ENCODE data around the gene SLC6A3.
"Not testable (repeated sequence)": the region's sequence is repeated elsewhere in the genome, so short reads cannot be mapped to it uniquely, and the experiment has no call there.

Gene SLC6A3

DNA sequence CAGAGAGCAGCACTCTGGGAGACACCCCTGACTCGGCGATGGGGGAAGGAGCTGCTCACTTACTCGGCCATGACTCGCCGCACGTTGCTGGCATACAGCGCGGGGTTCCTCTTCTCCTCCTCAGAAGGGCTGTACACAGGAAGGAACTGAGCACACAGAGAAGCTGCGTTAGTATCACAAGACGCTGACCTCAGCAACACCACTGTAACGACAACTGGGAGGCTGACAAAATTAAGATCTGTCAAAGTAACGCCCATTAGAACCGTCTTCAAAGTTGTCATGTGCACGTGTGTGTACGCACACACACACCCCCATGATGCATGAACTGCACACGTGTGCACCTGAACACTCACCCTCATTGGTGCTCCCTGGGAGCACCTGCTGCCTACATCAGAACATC is 32.1 kb upstream of the SLC6A3 start:
- DNase-seq, result no peak

GRCh38 chr5:1476967-1477310 is 31.7 kb upstream of the SLC6A3 start:
- DNase-seq, result no peak

DNA sequence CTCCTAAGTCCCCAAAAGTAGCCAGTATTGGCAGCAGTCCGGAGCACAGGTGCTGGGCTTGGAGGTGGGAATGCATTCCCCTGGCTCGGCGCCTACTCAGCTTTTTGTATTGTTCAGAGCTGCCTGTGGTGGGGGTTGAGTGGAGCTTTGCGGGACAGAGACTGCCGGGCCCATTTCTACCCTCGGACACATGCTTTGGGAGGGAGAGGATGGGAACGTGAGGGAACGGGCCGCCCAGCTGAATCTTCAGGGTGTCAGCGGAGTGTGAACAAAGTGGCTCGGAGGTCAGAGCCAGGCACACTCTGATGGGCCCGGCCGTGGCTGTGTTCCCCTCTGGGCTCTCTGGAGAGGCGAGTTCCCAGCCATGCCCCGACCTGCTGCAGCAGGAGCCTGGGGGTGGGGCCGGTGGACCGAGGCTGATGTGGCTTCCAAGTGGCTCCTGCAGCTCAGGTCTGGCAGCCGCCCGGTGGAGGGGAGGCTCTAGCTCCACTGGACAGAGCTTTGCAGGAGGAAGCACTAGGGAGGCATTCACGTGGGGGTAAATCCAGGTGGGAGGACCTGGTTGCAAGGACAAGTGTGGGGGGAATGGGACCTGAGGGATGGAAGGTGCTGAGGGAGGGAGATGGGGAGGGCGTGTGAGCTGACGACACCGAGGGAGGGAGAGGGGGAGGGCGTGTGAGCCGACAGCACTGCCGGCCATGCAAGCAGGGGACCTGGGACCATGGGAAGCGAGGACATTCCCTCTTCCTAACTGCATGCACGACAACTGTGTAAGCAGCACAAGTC is 31.1 kb upstream of the SLC6A3 start:
- no peak for DNase-seq

DNA sequence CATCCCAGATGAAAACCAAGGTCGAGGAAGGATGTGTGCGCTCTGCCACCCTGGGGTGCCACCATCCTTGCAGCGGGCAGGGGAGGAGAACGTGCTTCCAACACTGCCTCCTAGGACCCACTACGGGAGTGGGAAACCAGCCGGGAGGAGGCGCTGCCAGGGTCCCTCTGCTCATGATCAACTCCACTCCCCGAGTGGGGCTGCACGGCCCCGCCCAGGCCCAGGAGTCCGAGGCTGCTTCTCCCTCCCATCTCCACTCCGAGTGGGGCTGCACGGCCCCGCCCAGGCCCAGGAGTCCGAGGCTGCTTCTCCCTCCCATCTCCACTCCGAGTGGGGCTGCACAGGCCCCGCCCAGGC is 30.3 kb upstream of the SLC6A3 start:
- not testable (repeated sequence) for DNase-seq

- DNase-seq, result no peak
Measured at GRCh38 chr5:1474866-1475543, 29.8 kb upstream of the SLC6A3 start.

GRCh38 chr5:1474183-1474839 is 29.1 kb upstream of the SLC6A3 start:
- DNase-seq, result no peak

DNA sequence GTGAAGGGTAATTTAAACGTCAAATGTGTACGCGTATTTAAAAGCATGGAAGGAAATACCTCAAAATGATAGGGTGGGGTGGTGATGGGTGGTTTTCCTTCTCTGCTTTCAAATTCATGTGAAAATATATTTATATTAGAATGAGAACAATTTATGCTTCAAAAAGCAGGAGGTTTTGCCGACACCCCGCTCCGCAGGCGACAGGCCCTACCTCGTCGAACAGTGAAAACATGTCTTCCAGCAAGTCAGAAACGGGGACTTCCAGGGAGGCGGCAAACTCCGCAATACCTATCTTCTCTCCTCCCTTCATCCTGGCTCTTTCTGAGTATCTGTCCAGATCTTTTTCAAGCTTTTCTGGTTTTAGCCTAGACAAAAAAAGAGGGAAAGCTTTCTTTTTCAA is 28.5 kb upstream of the SLC6A3 start:
- DNase-seq, result no peak

- no peak for DNase-seq
Measured at GRCh38 chr5:1472964-1473628, 27.9 kb upstream of the SLC6A3 start.

DNA sequence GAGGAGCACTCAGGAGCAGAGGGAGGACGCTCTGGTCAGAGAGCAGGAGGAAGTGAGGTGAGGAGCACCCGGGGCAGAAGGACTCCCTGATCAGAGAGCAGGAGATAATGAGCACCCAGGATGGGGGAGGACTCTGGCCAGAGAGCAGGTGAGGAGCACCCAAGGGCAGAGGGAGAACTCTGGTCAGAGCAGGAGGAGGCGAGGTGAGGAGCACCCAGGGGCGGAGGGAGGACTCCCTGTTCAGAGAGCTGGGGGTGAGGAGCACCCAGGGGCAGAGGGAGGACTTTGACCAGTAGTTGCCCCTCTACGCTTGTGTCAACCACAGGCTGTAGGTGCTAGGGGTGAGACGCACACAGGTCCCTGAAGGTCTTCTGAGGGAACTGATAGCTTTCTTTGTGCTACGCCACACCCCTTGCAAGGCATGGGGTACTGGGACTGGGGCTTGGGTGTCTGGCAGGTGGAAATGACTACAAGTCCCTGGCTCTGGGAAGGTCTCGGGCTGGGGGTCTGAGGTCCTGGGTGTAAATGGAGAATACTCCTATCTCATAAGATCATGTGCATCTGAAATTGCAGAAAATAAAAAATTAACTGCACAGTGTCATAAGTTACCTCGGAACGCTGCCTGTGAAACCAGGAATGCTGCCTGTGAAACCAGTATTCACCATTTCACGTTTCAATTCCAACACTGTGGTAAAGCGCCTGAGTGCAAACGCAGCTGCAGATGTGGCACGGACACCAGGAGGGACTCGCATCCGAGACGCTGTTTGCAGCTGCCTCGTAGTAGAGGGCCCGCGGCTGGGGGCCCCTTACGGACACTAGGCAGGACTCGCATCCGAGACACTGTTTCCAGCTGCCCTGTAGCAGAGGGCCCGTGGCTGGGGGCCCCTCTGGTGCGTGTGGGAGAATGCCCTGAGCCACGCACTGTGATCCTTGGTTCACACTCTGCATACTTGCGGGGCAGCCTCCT is 27.0 kb upstream of the SLC6A3 start:
- no peak for DNase-seq

DNA sequence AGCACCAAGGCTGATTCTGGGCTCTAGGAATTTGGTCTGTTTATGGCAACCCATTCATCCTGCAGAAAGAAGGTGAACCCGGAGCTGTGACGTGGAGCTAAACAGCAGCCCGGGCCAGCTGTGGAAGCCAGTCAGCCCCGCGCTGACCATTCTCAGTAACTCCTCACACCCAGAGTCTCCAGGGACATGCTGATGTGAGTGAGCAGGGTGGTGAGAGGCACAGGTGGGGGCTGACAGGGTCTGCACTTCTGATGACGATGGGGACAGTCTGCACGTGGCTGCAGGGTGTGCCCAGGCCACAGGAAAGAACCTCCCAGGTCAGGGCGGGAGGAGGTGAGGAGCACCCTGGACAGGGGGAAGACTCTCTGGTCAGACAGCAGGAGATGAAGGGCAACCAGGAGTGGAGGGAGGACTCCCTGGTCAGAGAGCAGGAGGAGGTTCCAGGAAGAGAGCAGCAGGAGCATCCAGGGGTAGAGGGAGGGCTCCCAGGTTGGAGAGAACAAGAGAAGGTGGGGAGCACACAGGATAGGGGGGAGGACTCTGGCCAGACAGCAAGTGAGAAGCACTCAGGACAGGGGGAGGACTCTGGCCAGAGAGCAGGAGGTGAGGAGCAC is 26.1 kb upstream of the SLC6A3 start:
- no peak for DNase-seq

- DNase-seq, result no peak
Measured at GRCh38 chr5:1470762-1471211, 25.5 kb upstream of the SLC6A3 start.

DNA sequence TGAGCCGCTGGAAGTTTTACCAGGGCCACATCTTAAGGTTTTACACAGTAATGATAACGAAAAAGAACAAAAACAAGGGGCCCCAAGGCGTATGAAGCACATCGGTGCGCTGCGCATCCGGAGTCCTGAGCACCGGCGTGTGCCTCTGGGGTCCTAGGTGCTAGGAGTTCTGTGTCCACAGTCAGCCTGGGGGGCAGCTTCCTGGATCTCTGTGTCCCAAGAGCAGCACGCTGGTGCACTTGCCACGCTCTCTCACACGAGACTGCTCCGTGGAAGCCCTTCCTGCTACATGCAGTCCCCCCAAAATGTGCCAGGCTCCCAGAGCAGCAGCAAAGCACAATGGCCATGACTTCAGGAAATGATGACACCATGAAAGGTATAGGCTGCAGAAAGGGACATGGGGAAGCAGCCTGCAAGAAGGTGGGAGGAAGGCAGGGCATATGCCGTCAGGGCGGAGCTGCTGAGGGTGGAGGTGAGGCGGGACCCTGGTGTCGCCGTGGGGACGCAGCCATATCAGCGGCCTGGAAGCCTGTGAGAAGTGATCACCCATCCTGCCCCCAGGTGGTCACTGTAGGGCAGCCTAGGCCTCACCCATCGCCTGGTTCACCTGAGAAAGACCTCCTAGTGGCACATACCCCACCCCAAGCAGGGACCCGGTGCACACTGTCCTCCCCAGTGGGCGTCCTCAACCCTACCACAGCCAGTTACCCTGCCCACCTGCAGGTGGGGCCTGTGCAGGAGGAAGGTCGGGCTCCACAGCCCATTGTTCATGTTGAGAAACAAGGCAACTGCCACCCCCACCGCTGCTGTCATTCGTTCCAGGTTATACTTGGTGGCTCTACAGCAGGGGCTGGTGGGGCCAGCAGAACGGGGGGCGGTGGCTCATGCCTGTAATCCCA is 23.6 kb upstream of the SLC6A3 start:
- no peak for DNase-seq

- no peak for DNase-seq
Measured at GRCh38 chr5:1468247-1468612, 23.0 kb upstream of the SLC6A3 start.

GRCh38 chr5:1467341-1468246 is 22.4 kb upstream of the SLC6A3 start:
- no peak for DNase-seq

DNA sequence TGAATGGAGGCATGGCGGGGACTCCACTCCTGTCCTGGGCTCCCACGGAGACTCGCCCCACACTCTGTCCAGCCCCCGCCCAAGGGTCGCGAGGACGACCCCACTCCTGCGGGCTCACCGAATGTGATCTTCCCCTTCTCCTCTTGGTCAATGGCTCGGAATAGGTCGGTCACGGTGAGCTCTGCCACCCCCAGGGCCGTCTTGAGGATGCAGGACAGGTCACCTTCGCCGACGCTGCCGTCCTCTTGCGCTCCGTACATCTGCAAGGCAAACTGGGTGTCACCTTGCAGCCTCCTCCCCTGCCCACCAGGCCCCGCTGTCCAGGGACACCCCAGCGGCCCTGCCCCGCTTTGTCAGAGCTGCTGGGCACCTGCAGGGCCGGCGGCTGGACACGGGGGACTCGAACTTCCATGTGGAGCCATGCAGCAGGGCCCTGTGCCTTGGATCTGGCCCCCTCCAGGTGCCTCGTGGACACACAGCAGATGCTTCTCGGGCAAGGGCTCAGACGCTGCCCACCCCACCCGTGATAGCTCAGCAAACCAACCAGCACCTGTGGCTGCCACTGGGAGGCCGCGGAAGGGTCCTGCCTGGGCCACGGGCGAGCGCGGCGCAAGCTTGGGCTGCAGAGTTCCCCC is 21.5 kb upstream of the SLC6A3 start:
- DNase-seq, result no peak

GRCh38 chr5:1465966-1466471 is 20.8 kb upstream of the SLC6A3 start:
- no peak for DNase-seq

DNA sequence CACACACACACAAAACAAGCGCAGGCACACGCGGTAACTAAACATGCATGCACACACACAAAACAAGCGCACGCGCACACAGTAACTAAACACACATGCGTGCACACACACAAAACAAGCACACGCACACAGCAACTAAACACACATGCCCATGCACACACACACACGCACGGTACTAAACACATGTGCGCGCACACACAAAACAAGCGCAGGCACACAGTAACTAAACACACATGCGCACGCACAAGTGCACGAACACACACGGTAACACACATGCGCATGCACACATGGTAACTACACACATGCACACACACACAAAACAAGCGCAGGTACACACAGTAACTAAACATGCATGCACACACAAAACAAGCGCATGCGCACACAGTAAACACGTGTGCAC is 19.9 kb upstream of the SLC6A3 start:
- DNase-seq, result no peak

DNA sequence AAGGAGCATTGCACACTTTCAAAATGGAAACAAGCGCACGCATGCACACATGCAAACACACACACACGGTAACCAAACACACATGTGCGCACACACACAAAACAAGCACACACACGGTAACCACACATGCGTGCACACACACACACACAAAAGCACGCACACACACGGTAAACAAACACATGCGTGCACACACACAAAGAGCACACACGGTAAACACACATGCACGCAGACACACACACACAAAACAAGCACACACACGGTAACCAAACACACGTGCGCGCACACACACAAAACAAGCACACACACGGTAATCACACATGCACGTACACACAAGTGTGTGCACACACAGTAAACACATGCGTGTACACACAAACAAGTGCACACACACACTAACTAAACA is 19.3 kb upstream of the SLC6A3 start:
- DNase-seq, result no peak

DNA sequence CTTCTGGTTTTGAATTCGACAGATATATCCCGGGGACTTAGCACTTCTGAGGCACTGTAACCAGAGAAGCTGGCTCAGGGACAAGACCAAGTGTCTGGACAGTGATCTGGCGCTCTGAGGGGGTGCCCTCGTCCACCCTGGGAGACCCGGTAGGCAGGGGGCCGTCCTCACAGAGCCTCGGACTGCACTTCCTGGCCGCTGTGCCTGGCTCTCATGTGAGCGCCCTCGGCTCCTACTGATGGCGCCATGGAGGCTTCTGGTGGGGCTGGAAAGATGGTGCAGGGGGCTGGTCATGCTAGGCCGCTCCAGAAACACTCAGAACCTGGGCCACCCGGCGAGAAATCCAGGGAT is 18.8 kb upstream of the SLC6A3 start:
- no peak for DNase-seq
